Panc1 (cell line): ENCODE measurements around the gene KRT4. TPM values are rescaled to one million over a fixed set of nuclear protein-coding genes. Genes with fewer than 3 reads are reported as not detected.

ENCODE experiments used
- ATAC-seq: fragments of 200-7000 bp; cut with Tn5 transposase; 2 replicates; pipeline ENCODE4 v1.9.1; 2020; ENCODE audit warnings: mild to moderate bottlenecking, moderate library complexity
- BruUV-seq: library from RNA; stranded (reverse); fragments of 400-500 nt; replicated peaks from 2 replicates; lab custom pipeline; 2021; lab: Mats Ljungman, UMichigan
- CTCF ChIA-PET: fragments of 300-600 bp; sonication (Branson Sonifier 250); formaldehyde crosslinking; loops from one replicate; lab custom pipeline; 2022; ENCODE audit warnings: antibody characterized with exemption; lab: Charles Lee
- POLR2A ChIA-PET: fragments of 300-600 bp; sonication (Branson Sonifier 250); formaldehyde crosslinking; loops from one replicate; lab custom pipeline; 2022; ENCODE audit warnings: antibody characterized with exemption; lab: Charles Lee
- DNase-seq: peaks from one replicate; pipeline ENCODE4 v3.0.0-alpha.2; 2010; ENCODE audit warnings: low read depth, low spot score
- H3K27ac ChIP-seq: 2 replicates; pipeline ENCODE4 v1.5.1; 2011; ENCODE audit warnings: mild to moderate bottlenecking, low read length, inconsistent platforms
- H3K27me3 ChIP-seq: fragments of 200-500 bp; sonication (Bioruptor generic); 2 replicates; pipeline ENCODE4 v1.6.0; 2014; ENCODE audit warnings: low read length, inconsistent platforms; ENCODE audit not compliant: control insufficient read depth, insufficient read depth
- H3K36me3 ChIP-seq: fragments of 200-500 bp; sonication (Bioruptor generic); 2 replicates; pipeline ENCODE4 v1.5.1; 2014; ENCODE audit warnings: inconsistent platforms, mild to moderate bottlenecking, low read length, moderate library complexity; ENCODE audit not compliant: control insufficient read depth, insufficient read depth
- H3K4me1 ChIP-seq: 2 replicates; pipeline ENCODE4 v1.5.1; 2011; ENCODE audit warnings: inconsistent platforms, mild to moderate bottlenecking, low read length, moderate library complexity; ENCODE audit not compliant: control insufficient read depth, insufficient read depth
- H3K4me3 ChIP-seq, 2 experiments: 2 replicates each; pipeline ENCODE4 v1.5.1; 2011 to 2012; ENCODE audit warnings: low read depth in 2 of 2, low read length in 2 of 2, mild to moderate bottlenecking in 2 of 2, inconsistent platforms in 1 of 2, moderate library complexity in 1 of 2
- H3K9me3 ChIP-seq: fragments of 200-500 bp; sonication (Bioruptor generic); 2 replicates; pipeline ENCODE4 v1.5.1; 2014; ENCODE audit warnings: low read depth, mild to moderate bottlenecking, inconsistent platforms, low read length, moderate library complexity; ENCODE audit not compliant: control insufficient read depth, insufficient read depth
- CTCF ChIP-seq: fragments of 450-650 bp; IDR thresholded peaks from 2 replicates; pipeline ENCODE4 v1.5.1; 2017; ENCODE audit warnings: mild to moderate bottlenecking
- POLR2AphosphoS5 ChIP-seq: IDR thresholded peaks from 2 replicates; pipeline ENCODE4 v1.6.1; 2012; ENCODE audit warnings: mild to moderate bottlenecking, low read depth, low read length, moderate library complexity
- REST ChIP-seq, 2 experiments: IDR thresholded peaks; 2 replicates each; pipeline ENCODE4 v1.6.1; 2011 to 2012; ENCODE audit warnings: low read depth in 2 of 2, control low read depth in 1 of 2, low read length in 1 of 2, mild to moderate bottlenecking in 1 of 2, moderate library complexity in 1 of 2; ENCODE audit not compliant: insufficient read depth in 1 of 2
- SIN3A ChIP-seq: IDR thresholded peaks from 2 replicates; pipeline ENCODE4 v1.6.1; 2012; ENCODE audit warnings: low read depth, mild to moderate bottlenecking, low read length, moderate library complexity, borderline replicate concordance; ENCODE audit not compliant: insufficient read depth
- TCF7L2 ChIP-seq: IDR thresholded peaks from 2 replicates; pipeline ENCODE4 v1.6.1; 2011; ENCODE audit warnings: mild to moderate bottlenecking, low read depth, low read length, inconsistent platforms
- in situ Hi-C: cut with HindIII; loops from 2 replicates; pipeline ENCODE4 v1.10.0; 2016; ENCODE audit warnings: low sequenced_read_pairs, low pct_unique_long_range_greater_than_20kb
- intact Hi-C: fragments of 100-400 bp; cut with micrococcal nuclease; formaldehyde crosslinking; loops from one replicate; pipeline ENCODE4 v1.10.0; 2022; ENCODE audit not compliant: unreplicated experiment
- total RNA-seq: library from RNA; stranded (reverse); gene quantifications from one replicate; pipeline ENCODE4 v1.2.1, GENCODE V29; 2021; ENCODE audit not compliant: unreplicated experiment

The KRT4 gene
- total RNA-seq, 1 experiment from 2014 or later: 0.15 TPM

- Histone ChIP-seq H3K27ac (no peak overlapping the region), H3K4me3 (no peak overlapping the region), H3K4me1 (no peaks in the 10 kb centered on the region), H3K27me3 (no peaks in the 10 kb centered on the region; the same call in 1 of the 2 replicates), H3K36me3 (no peaks in the 10 kb centered on the region), H3K9me3 (0 out of 2 replicates have a peak, but pooled peaks cover 10% of the 10 kb centered on the region)
- ATAC-seq (no peak), DNase-seq (no peak)
- BruUV-seq: no TSS peak
- POLR2A ChIA-PET: no interaction called here
- intact Hi-C loops (no loop called here), in situ Hi-C loops (no loop called here)
- TF ChIP-seq CTCF: no peak
- TF ChIP-seq POLR2AphosphoS5: no peak
- TF ChIP-seq REST (IDR thresholded peaks at IDR 0.05; ENCODE audit: insufficient read depth in 1 of 2, low read depth in 2 of 2, low read length in 1 of 2): no peak
- no peak for TF ChIP-seq SIN3A
- TF ChIP-seq TCF7L2: no peak
- CTCF ChIA-PET: interaction anchor here (0.7 kb wide), 1 partner anchor 154 kb away, joined by 3 read pairs; no protein-coding TSS in a partner anchor
These were observed 54.2 kb downstream of the KRT4 start for GRCh38 chr12:52759695-52760094.

GRCh38 chr12:52759218-52759617 is 54.7 kb downstream of the KRT4 start:
- POLR2A ChIA-PET: no interaction called here
- TF ChIP-seq CTCF (no peak), POLR2AphosphoS5 (no peak), REST (IDR thresholded peaks at IDR 0.05; ENCODE audit: insufficient read depth in 1 of 2, low read depth in 2 of 2, low read length in 1 of 2) (no peak), TCF7L2 (no peak), SIN3A (no peak)
- Histone ChIP-seq H3K27ac (no peak overlapping the region), H3K36me3 (no peaks in the 10 kb centered on the region), H3K4me1 (no peaks in the 10 kb centered on the region), H3K27me3 (no peaks in the 10 kb centered on the region; the same call in 1 of the 2 replicates), H3K9me3 (0 out of 2 replicates have a peak, but pooled peaks cover 10% of the 10 kb centered on the region), H3K4me3 (no peak overlapping the region)
- intact Hi-C loops (no loop called here), in situ Hi-C loops (no loop called here)
- no peak for DNase-seq
- no peak for ATAC-seq
- no TSS peak for BruUV-seq
- CTCF ChIA-PET: no interaction called here
